ENCODE measurements around the gene BAIAP2L2. TPM values are rescaled to one million over a fixed set of nuclear protein-coding genes. Genes with fewer than 3 reads are reported as not detected.

Gene BAIAP2L2
- total RNA-seq, 1 donor from 2014 or later = 0.86 TPM

DNA sequence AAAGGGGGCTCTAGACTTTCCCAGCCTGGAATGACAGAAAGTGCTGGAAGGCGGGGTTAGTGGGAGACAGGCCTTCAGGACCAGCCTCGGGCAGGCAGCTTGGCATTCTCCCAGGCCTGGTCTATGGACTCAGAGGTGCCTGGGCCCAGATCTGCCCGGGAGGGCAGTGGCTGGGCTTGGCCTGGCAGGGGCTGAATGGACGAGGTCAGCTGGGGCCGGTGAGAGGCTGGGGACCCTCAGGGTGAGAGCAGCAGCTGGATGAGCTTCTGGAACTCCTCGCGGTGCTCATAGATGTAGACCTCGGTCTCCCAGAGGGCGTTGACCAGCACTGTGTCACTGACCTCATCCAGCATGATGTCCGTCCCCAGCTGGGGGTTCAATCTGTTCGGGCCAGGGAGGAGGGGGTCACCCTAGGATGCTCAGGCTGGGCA is 1.5 kb upstream of the BAIAP2L2 start:
- Histone ChIP-seq H3K79me2 (ENCODE audit: low read depth) (no peaks in the 10 kb centered on the region), H3K9ac (no peak overlapping the region), H4K20me1 (ENCODE audit: low read depth) (no peaks in the 10 kb centered on the region), H3K27ac (no peak overlapping the region), H2AFZ (replicated peaks) (no peak overlapping the region), H3F3A (ENCODE audit: low read depth) (peaks cover 8% of the 10 kb centered on the region), H3K4me2 (no peak overlapping the region), H3K9me3 (ENCODE audit: low read depth) (no peaks in the 10 kb centered on the region), H3K4me3 (no peak overlapping the region), H3K36me3 (no peaks in the 10 kb centered on the region), H3K27me3 (no peaks in the 10 kb centered on the region), H3K4me1 (peaks cover 5% of the 10 kb centered on the region)
- H3K4me1 Mint-ChIP-seq = peaks cover 17% of the 10 kb centered on the region
- H3K4me3 Mint-ChIP-seq = no peak overlapping the region
- H3K27ac Mint-ChIP-seq = no peak overlapping the region
- peaks cover 2% of the 10 kb centered on the region for H3K9me3 Mint-ChIP-seq
- no peaks in the 10 kb centered on the region for H3K36me3 Mint-ChIP-seq
- no peak for DNase-seq (ENCODE audit: low spot score)
- TF ChIP-seq EZH2phosphoT487 (IDR thresholded peaks at IDR 0.05) (no peak), EZH2 (IDR thresholded peaks at IDR 0.05) (no peak)
- TF ChIP-seq, protein P1, sequence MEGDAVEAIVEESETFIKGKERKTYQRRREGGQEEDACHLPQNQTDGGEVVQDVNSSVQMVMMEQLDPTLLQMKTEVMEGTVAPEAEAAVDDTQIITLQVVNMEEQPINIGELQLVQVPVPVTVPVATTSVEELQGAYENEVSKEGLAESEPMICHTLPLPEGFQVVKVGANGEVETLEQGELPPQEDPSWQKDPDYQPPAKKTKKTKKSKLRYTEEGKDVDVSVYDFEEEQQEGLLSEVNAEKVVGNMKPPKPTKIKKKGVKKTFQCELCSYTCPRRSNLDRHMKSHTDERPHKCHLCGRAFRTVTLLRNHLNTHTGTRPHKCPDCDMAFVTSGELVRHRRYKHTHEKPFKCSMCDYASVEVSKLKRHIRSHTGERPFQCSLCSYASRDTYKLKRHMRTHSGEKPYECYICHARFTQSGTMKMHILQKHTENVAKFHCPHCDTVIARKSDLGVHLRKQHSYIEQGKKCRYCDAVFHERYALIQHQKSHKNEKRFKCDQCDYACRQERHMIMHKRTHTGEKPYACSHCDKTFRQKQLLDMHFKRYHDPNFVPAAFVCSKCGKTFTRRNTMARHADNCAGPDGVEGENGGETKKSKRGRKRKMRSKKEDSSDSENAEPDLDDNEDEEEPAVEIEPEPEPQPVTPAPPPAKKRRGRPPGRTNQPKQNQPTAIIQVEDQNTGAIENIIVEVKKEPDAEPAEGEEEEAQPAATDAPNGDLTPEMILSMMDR (IDR thresholded peaks at IDR 0.05) = no peak
- peaks cover 14% of the 10 kb centered on the region for H3K27me3 Mint-ChIP-seq (ENCODE audit: insufficient read depth, low read depth)

DNA sequence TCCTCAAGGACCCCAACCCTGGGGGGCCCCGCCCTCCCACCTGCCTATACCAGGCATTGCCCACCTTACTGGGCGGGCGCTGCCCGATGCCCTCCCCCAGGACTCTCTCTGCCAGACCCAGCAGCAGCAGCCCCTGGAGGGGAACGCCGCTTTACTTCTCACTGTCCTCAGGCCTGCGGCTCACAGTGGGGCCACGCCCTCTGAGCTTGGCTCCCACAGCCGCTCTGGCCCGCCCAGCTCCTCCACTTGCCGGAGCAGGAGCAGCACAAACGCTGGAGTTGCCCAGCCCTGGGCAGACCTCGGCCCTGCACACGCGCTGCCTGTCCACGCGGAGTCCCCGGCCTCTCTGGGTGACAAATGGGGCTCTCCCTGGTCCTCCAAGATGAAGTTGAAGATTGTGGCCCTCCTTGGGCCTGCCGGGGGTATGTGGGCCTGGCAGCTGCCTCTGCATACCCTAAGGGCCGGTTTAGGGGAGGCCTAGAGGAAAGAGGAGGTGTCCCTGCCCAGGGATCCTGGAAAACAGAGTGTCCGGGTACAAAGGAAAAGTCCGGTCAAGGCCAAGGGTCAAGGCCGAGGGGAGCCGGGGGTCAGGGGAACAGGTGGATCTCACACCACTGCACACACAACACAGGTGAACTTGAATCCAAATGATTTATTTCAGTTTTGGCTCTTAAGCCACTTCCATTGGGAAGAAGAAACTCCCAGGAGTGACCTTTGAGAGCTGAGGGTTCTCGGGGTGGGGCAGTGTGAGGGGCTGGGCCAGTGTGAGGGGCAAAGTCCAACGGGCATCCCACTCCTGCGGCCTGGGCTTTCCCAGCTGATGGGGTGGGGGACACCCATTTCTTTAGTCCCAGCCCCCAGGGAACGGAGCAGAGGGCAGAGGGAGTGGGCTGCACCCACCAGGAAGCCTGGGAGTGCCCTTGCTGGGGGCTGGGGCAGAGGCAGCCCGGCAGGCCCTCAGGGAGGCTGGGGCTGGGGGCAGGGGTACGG is 674 bp upstream of the BAIAP2L2 start:
- Histone ChIP-seq H4K20me1 (ENCODE audit: low read depth) (no peaks in the 10 kb centered on the region), H3F3A (ENCODE audit: low read depth) (peaks cover 8% of the 10 kb centered on the region), H3K79me2 (ENCODE audit: low read depth) (no peaks in the 10 kb centered on the region), H3K36me3 (no peaks in the 10 kb centered on the region), H3K9ac (no peak overlapping the region), H3K9me3 (ENCODE audit: low read depth) (no peaks in the 10 kb centered on the region), H2AFZ (replicated peaks) (no peak overlapping the region), H3K4me2 (no peak overlapping the region), H3K4me1 (peaks cover 5% of the 10 kb centered on the region), H3K27me3 (no peaks in the 10 kb centered on the region), H3K27ac (no peak overlapping the region), H3K4me3 (no peak overlapping the region)
- Mint-ChIP-seq H3K36me3 (no peaks in the 10 kb centered on the region), H3K4me3 (peak overlapping the region; percentile 41), H3K27ac (no peak overlapping the region), H3K27me3 (ENCODE audit: insufficient read depth, low read depth) (peaks cover 14% of the 10 kb centered on the region), H3K4me1 (peaks cover 17% of the 10 kb centered on the region), H3K9me3 (peaks cover 2% of the 10 kb centered on the region)
- DNase-seq (ENCODE audit: low spot score) = peak; percentile 34
- TF ChIP-seq EZH2phosphoT487 (IDR thresholded peaks at IDR 0.05) (no peak), EZH2 (IDR thresholded peaks at IDR 0.05) (no peak)
- TF ChIP-seq, protein P1 (IDR thresholded peaks at IDR 0.05) = no peak

DNA sequence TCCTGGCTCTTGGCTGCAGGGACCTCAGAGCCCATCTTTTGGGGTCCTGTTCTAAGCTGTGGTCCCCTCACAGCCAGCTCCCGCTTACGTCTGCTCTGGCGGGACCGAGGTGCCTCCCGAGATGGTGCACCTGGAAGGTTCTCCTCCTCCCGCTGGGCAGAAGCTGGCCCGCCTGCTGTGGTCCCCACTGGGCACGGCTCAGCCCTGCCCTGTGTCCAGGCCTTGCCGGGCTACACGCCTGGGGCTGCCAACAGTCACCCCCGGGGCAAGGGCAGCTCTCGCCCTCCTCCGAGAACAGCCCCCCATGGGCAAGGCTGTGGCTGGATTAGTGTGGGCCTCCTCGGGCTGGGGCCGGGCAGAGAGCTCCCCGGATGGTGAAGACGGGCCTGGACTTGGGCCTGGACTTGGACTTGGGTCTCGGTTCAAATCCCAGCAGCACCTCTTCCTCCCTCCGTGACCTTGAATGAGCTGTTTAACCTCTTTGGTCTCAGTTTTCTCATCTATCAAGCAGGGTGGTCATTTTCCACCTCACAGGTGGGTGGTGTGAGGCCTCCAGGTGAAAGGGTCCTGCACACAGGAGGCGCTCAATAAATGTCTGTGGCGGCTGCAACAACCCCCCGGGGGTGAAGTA is 998 bp downstream of the BAIAP2L2 start:
- H3K27ac ChIP-seq = no peak overlapping the region
- H3K9me3 ChIP-seq (ENCODE audit: low read depth) = no peaks in the 10 kb centered on the region
- no peak overlapping the region for H3K4me3 ChIP-seq
- Mint-ChIP-seq H3K36me3 (no peaks in the 10 kb centered on the region), H3K4me1 (peaks cover 11% of the 10 kb centered on the region), H3K27ac (no peak overlapping the region), H3K4me3 (peak overlapping the region; percentile 33), H3K9me3 (peaks cover 2% of the 10 kb centered on the region), H3K27me3 (ENCODE audit: insufficient read depth, low read depth) (peaks cover 14% of the 10 kb centered on the region)
- no peak for TF ChIP-seq EZH2phosphoT487 (IDR thresholded peaks at IDR 0.05)
- TF ChIP-seq, protein P1 (IDR thresholded peaks at IDR 0.05) = no peak
- no peak for TF ChIP-seq EZH2 (IDR thresholded peaks at IDR 0.05)
- H3K9ac ChIP-seq = no peak overlapping the region
- no peaks in the 10 kb centered on the region for H3K79me2 ChIP-seq (ENCODE audit: low read depth)
- H3F3A ChIP-seq (ENCODE audit: low read depth) = peaks cover 8% of the 10 kb centered on the region
- H3K27me3 ChIP-seq = no peaks in the 10 kb centered on the region
- peaks cover 5% of the 10 kb centered on the region for H3K4me1 ChIP-seq
- peak; percentile 31 for DNase-seq (ENCODE audit: low spot score)
- no peak overlapping the region for H3K4me2 ChIP-seq
- no peaks in the 10 kb centered on the region for H3K36me3 ChIP-seq
- H4K20me1 ChIP-seq (ENCODE audit: low read depth) = no peaks in the 10 kb centered on the region
- no peak overlapping the region for H2AFZ ChIP-seq (replicated peaks)

Measured in neural progenitor cell (in vitro differentiated cells).